Measurements from ENCODE around the gene KCNJ15. TPM values are rescaled to one million over a fixed set of nuclear protein-coding genes. Genes with fewer than 3 reads are reported as not detected.

KCNJ15 gene
- total RNA-seq, 1 donor: 10.1 TPM

GRCh38 chr21:38219049-38219628, 37.7 kb upstream of the KCNJ15 start:
- peak; percentile 97 for TF ChIP-seq CTCF (IDR thresholded peaks at IDR 0.05; ENCODE audit: extremely low read depth, low read depth, low read length)
- H3K4me2 ChIP-seq (ENCODE audit: insufficient read depth, low read length): no peak overlapping the region
- no peaks in the 10 kb centered on the region for H3K27me3 ChIP-seq (ENCODE audit: insufficient read depth, low read length)
- H3K27ac ChIP-seq (ENCODE audit: low read depth, low read length): peak overlapping the region; percentile 22
- peaks cover 8% of the 10 kb centered on the region for H3K9me3 ChIP-seq (ENCODE audit: low read depth, low read length)
- no peaks in the 10 kb centered on the region for H4K20me1 ChIP-seq (ENCODE audit: insufficient read depth, low read length)
- H3K4me1 ChIP-seq (ENCODE audit: insufficient read depth, low read length): peaks cover 6% of the 10 kb centered on the region
- H3K36me3 ChIP-seq (ENCODE audit: insufficient read depth, low read length): no peaks in the 10 kb centered on the region
- H3K4me3 ChIP-seq (ENCODE audit: insufficient read depth, low read length): no peak overlapping the region
- no peaks in the 10 kb centered on the region for H3K79me2 ChIP-seq (ENCODE audit: insufficient read depth, low read length)
- peak overlapping the region; percentile 38 for H2AFZ ChIP-seq (ENCODE audit: low read length)
- peak; percentile 80 for DNase-seq (ENCODE audit: insufficient read length, low spot score, missing footprints)

GRCh38 chr21:38220270-38220737, 36.5 kb upstream of the KCNJ15 start:
- peaks cover 6% of the 10 kb centered on the region for H3K4me1 ChIP-seq (ENCODE audit: insufficient read depth, low read length)
- no peak for TF ChIP-seq CTCF (IDR thresholded peaks at IDR 0.05; ENCODE audit: extremely low read depth, low read depth, low read length)
- peak overlapping the region; percentile 73 for H3K27ac ChIP-seq (ENCODE audit: low read depth, low read length)
- H3K27me3 ChIP-seq (ENCODE audit: insufficient read depth, low read length): no peaks in the 10 kb centered on the region
- H3K9me3 ChIP-seq (ENCODE audit: low read depth, low read length): peaks cover 8% of the 10 kb centered on the region
- H3K79me2 ChIP-seq (ENCODE audit: insufficient read depth, low read length): no peaks in the 10 kb centered on the region
- no peak overlapping the region for H3K4me3 ChIP-seq (ENCODE audit: insufficient read depth, low read length)
- no peaks in the 10 kb centered on the region for H3K36me3 ChIP-seq (ENCODE audit: insufficient read depth, low read length)
- H3K4me2 ChIP-seq (ENCODE audit: insufficient read depth, low read length): no peak overlapping the region
- DNase-seq (ENCODE audit: insufficient read length, low spot score, missing footprints): peak; percentile 19
- H2AFZ ChIP-seq (ENCODE audit: low read length): no peak overlapping the region
- H4K20me1 ChIP-seq (ENCODE audit: insufficient read depth, low read length): no peaks in the 10 kb centered on the region

- no peaks in the 10 kb centered on the region for H3K79me2 ChIP-seq (ENCODE audit: insufficient read depth, low read length)
- peaks cover 12% of the 10 kb centered on the region for H3K9me3 ChIP-seq (ENCODE audit: low read depth, low read length)
- no peak overlapping the region for H3K4me2 ChIP-seq (ENCODE audit: insufficient read depth, low read length)
- no peaks in the 10 kb centered on the region for H4K20me1 ChIP-seq (ENCODE audit: insufficient read depth, low read length)
- no peak overlapping the region for H3K4me3 ChIP-seq (ENCODE audit: insufficient read depth, low read length)
- peak overlapping the region; percentile 73 for H3K27ac ChIP-seq (ENCODE audit: low read depth, low read length)
- peak; percentile 74 for DNase-seq (ENCODE audit: insufficient read length, low spot score, missing footprints)
- H3K4me1 ChIP-seq (ENCODE audit: insufficient read depth, low read length): peaks cover 6% of the 10 kb centered on the region
- H3K36me3 ChIP-seq (ENCODE audit: insufficient read depth, low read length): no peaks in the 10 kb centered on the region
- no peak overlapping the region for H2AFZ ChIP-seq (ENCODE audit: low read length)
- H3K27me3 ChIP-seq (ENCODE audit: insufficient read depth, low read length): no peaks in the 10 kb centered on the region
- TF ChIP-seq CTCF (IDR thresholded peaks at IDR 0.05; ENCODE audit: extremely low read depth, low read depth, low read length): no peak
Measured at GRCh38 chr21:38221594-38221993, 35.2 kb upstream of the KCNJ15 start.

DNA sequence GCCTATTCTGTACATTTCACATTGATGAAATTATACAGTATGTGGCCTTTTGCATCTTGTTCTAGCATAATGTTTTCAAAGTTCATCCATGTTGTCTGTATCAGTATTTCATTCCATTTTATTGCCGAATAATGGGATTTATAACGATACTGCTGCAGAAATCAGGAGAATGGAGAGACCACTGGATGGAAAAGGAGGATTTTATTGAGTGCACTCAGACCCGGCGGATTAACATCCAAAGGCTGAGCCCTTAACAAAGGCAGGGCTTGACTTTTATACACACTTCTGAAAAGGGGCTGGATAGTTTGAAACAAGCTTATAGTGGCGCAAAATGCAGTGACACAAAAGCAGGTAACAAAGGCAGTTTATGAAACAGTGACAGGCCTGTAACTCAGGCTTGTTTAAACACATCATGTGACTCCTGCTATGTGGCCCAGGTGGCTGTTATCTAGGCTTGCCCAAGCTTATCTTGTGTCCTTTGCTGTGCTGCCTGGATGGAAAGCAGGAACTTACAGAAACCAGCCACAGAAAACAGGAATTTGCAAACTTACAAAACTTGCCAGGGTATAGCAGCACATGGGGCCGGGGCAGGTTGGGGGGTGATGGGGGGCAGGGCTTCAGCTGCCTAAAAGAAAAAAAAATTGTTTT, 32.8 kb upstream of the KCNJ15 start:
- H3K4me1 ChIP-seq (ENCODE audit: insufficient read depth, low read length): peaks cover 6% of the 10 kb centered on the region
- peak; percentile 11 for DNase-seq (ENCODE audit: insufficient read length, low spot score, missing footprints)
- H3K9me3 ChIP-seq (ENCODE audit: low read depth, low read length): peaks cover 15% of the 10 kb centered on the region
- no peaks in the 10 kb centered on the region for H3K27me3 ChIP-seq (ENCODE audit: insufficient read depth, low read length)
- no peak for TF ChIP-seq CTCF (IDR thresholded peaks at IDR 0.05; ENCODE audit: extremely low read depth, low read depth, low read length)
- H3K36me3 ChIP-seq (ENCODE audit: insufficient read depth, low read length): no peaks in the 10 kb centered on the region
- H3K79me2 ChIP-seq (ENCODE audit: insufficient read depth, low read length): no peaks in the 10 kb centered on the region
- H3K4me2 ChIP-seq (ENCODE audit: insufficient read depth, low read length): no peak overlapping the region
- H4K20me1 ChIP-seq (ENCODE audit: insufficient read depth, low read length): no peaks in the 10 kb centered on the region
- H3K27ac ChIP-seq (ENCODE audit: low read depth, low read length): no peak overlapping the region
- H2AFZ ChIP-seq (ENCODE audit: low read length): no peak overlapping the region
- no peak overlapping the region for H3K4me3 ChIP-seq (ENCODE audit: insufficient read depth, low read length)

Measured in osteoblast (primary cell).